CD4-positive, alpha-beta T cell treated with Interleukin-15 for 4 hours (primary cell): Measurements from ENCODE around the gene LCP2.
A peak's percentile ranks its signal among the peaks of the same experiment; 100 is the strongest.
"Not testable (repeated sequence)": the region's sequence is repeated elsewhere in the genome, so short reads cannot be mapped to it uniquely, and the experiment has no call there.

Experiments used
- DNase-seq: peaks from one replicate; pipeline ENCODE4 v3.0.0-alpha.2; 2020; ENCODE audit warnings: low spot score

LCP2 gene

DNA sequence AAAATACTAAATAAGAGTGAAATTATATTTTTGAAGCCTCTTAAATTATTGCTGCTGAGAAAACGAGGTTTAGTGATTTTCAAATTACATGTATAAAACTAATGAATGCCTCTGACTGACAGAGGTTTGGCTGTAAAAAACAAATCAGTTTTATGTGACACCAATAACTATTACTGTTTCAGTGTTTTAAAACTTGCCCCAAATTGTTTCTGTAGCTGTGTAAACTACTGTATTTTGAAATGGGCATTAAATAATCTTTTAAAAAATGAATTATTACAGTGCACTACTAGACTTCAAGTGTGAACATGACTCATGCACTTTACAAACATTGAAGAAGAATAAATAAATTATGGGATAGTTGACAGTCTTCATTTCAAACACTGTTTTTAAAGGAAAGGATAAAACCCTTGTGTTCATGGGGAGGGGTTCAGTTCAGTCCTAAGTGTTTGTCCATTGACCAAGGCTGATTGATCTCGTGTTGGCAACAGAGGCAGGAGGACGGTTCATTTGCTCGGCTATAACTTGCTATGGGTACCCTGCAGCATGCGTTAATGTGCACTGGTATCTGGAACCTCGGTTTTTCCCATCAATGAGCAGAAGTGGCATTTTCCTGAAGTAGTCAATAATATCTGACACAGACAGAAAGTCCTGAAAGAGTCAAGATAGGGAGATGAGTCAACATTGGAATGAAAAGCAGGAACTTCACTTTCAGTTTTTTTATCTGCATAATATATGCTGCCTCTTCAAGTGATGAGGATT lies 49.2 kb downstream of the LCP2 start:
- no peak for DNase-seq

DNA sequence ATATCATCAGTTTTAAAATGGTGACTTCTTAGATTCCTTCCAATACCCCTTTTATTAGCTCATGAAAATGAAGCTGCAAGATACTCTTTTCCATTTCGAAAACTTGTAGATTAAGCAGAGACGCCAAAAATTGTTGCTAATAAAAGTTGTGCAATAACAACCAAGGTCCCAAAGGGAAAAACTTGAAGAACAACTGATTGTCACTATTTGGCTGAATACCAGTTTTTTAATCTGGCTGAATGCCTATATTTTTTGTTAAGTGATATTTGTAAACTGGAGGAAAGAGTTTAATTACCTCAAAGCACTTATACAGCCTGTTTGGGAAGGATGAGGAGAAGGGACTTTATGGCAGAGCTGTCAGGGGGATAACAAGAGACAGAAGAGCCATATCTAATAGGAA lies 50.2 kb downstream of the LCP2 start:
- no peak for DNase-seq

DNA sequence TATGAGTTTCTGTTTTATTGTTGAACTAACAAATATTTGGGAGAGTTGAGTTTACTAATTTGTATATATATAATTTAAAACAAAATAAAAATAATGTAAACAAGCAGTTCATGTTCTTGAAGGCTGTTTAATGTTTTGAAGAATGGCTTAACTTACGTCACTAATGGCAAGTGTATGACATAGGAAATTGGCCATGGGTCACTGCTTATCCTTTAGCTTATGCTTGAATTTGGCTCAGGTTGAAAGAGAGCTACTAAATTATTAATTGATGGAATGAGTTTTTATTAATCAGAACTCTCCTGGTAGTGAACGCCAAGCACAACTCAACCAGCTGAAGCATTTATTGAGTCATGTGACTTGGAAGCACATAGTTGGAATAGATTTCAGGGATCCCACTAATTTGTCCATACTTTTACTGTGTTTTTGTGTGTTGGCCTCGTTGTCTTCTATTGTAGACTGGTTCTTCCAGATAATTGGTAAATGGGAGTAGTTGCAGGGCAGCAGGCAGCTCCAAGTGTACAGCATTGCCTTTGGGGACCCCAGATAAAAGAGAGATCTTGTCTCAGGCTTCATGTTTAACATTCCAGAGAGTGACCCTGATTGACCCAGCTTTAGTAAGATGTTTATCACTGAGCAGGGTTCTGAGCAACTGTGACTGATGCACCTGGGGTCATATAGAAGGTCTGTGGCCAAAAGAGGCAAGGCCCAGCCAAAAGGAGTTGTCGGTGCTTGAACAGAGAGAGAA lies 51.3 kb downstream of the LCP2 start:
- DNase-seq, result no peak

DNA sequence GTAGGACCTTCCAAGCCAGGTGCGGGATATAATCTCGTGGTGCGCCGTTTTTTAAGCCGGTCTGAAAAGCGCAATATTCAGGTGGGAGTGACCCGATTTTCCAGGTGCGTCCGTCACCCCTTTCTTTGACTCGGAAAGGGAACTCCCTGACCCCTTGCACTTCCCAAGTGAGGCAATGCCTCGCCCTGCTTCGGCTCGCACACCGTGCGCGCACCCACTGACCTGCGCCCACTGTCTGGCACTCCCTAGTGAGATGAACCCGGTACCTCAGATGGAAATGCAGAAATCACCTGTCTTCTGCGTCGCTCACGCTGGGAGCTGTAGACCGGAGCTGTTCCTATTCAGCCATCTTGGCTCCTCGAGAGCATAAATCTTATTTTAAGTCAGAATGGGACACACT lies 52.1 kb downstream of the LCP2 start:
- not testable (repeated sequence) for DNase-seq

DNA sequence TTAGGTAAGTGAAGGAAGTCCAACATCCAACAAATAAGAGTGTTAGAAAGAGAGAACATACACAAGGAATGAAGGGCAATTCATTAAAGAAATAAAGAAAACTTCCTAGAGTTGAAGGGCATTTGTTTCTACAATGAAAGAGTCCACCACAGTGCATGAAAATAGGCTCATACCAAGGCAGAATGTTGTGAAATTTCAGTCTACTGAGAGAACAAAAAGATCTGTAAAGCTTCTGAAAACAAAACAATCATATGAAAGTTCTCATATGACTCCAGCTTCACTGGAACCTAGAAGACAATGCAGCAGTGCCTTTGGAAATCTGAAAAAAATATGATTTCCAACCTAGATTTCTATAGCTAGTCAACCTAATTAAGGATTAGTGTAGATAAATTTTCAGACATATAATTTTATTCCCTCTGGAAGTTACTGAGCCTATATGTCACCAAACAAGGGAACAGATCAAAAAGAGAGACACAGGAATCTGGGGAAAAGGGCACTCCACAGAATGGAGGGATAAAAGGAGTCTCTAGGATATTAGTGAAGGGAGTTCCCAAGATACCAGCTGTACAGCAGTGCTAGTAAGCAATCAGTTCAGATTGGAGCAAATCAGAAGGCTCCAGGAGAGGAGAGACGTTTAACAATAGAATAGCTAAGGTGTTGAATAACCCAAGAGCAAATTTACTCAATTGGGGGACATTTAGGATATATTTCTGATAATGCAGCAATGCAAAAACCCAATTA lies 59.0 kb downstream of the LCP2 start:
- DNase-seq, result no peak

DNA sequence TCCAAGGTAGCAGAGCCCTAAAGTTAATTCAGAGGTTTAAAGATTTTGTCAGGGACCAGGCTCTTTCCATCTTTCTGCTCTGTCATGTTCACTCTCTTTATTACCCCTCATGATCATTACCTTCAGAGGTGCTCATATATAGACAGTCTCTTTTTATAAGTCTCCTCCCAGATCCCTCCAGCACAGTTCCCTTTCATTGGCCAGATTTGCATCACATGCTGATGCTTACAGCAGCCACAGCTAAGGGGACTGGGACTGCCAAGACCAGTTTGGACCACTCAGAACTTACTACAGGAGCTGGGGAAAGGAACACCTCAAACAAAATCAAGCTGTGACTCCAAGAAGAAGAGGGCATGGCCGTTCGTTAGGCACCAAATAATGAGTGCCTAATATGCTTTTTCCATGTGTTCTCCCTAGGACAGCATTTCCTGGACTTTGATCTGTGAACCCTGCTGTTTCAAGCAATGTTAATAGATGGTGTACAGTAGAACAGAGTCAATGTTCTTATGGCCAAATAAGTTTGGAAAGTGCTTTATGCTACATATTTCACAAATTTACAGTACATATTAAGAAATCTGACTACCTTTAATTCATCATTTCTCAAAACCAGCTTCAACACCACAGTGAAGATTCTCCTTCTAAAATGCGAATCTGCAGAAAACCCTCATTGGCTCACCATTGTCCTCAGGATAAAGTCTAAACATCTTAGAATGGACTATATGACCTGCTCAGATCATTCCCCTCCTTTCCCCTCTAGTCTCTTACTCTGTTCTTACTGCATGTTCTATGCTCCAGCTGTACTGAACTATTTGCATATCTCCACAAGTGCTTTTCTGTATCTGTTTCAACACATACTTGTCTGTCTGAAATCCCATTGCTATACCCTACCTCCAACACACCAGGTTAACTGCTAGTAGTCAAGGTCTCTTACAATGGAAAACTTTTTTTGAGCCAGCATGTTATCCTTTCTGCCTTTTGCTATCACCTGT lies 61.4 kb downstream of the LCP2 start:
- DNase-seq, result no peak

DNA sequence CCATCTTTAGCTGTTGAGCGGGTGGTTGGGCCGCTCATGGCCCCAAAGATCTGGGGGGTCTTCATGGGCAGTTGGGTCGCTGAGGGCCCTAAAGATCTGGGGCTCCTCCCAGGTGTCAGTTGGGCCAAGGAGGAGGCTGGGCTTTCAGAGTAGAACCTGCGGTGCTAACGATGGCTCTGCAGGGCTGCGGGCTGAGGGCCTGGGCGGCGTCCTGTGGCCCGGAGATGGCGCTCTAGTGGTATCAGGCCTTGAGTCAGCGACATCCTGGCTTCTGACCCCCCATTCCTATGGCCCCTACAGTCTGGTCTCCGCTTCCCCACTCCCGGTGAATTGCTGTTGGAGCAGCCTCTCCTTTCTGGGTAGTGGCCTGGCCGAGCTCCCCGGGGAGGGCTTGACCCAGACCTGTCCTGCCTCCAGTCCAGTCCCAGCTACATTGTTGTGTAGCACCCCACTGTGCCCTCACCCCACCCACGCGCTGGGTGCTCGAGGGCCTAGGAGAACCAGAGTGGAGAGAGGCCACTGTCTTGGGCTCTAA lies 64.2 kb downstream of the LCP2 start:
- no peak for DNase-seq

DNA sequence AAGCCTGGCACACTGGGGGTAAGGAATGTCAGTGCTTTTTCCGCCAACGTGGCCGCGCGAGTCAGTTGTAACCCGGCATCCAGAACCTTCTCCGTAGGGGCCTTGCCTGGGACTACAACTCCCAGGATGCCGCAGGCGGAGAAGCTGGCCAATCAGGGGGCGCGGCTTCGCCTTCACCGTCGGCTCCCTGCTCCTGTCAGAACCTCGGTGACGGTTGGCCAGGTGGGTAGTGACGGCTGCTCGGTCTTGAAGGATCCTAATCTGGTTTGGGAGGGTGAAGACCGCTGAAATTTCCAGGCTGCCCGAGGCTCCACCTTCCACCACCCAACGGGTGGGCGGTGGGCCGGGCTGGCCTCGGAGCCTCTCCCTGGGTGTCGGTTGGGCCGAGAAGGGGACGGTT lies 64.8 kb downstream of the LCP2 start, which contains the start of gene C5orf58:
TSS of gene C5orf58 (plus strand) at position 200 of the 400 bp plus-strand sequence. CDS start 1,992 bp downstream, outside the sequence.
- DNase-seq, result no peak

DNA sequence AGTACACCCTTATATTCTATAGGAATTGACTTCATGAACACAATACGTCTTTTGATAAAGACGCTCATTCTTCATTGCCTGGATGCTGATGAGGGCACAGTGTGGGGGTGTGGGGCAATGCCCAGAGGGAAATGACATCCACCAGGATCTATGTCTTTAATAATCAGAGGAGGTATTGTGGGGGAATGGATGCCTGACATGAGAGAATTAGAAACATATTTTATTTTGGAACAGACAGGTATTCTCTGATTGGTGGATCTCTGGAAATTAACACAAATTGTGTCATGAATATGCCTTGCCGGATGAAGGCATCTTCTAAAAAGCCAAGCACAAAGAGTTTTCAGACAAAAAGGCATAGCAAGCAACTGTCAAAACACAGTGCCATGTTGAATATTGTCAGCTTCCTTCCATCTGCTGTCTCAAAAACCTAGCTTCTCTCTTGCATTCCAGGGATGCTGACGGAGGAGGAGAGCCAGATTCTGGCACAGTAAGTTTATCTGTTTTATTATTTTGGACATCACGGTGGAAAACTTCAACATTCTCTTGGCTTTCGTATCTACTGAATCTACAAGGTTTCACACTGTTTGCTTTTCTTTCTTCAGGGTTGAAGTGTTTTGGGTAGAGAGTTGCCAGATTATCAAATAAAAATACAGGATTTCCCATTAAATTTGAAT lies 68.7 kb downstream of the LCP2 start:
- no peak for DNase-seq

DNA sequence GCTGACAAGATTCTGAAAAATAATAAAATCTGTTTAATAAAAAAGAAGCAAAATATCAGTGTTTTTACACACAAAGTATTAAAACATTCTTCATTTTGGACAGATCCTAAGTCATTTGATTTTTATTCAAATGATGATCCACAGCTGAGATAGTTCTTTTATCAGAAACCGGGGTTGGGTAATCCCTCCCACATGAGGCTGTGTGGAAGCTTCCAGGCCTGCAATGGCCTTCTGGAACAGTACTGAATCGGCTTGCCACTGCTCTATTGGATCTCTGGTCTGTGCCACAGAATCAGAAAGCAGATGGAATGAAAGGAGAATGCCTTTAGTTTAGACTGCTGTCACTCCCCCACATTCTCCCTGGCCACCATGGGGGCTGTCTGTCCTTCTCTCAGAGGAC lies 70.9 kb downstream of the LCP2 start:
- no peak for DNase-seq

DNA sequence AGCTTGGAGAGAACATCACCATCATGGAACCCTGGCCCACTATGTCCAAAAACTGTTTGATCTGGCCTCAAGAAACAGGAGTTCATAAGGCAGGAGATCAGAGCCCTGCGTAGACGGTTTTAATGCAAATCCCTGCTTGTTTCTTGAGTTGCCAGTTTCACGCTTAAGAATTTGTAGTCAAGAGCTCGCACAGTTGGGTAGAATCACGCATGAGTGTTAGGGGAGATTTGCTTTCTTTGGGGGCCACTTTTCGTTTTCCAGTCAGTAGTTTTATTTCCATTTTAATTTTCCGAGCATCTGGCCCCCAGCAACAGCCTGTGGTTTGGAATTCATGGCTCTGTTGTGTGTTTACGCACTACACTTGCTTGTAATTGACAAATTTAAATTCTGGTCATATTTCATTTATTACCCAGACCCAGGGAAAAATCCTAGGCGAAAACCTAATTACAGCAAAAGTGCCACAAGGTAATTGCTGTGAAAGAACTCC lies 71.4 kb downstream of the LCP2 start:
- DNase-seq, result no peak

DNA sequence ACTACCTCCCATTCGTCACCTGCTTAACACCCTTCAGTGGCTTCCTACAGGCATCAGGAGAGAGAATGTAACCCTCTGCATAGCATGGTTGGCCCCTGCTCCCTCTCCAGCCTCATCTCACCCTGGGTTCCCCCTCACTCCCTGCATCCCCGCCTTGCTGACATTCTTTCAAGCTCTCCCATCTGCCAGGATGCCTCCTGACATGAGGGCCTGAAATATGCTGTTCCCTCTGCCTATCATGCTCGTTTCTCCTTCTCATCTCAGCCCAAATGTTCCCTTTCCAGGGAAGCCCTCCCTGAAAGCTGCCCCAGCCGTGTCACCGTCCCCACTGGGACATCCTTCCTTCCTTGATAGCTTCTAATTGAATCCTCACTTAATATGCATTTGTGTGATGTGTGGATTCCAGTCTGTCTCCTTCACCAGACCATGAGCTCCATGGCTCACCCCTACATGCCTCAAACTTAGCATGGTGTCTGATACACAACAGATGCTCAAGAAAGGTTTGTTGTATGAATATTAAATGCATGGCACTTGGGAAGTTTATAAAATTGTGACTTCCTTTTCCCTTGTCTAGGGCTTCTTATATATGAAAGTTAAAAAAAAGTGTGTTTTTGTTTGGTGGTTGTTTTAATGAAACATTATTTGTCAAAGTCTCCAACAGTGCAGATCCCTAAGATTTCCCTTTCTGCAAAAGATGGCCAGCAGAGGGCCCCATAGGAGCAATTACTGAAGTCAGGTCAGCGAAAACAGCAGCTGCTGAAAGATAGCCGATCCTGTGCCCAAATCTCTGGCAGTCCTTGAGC lies 72.0 kb downstream of the LCP2 start:
- peak; percentile 80 for DNase-seq

DNA sequence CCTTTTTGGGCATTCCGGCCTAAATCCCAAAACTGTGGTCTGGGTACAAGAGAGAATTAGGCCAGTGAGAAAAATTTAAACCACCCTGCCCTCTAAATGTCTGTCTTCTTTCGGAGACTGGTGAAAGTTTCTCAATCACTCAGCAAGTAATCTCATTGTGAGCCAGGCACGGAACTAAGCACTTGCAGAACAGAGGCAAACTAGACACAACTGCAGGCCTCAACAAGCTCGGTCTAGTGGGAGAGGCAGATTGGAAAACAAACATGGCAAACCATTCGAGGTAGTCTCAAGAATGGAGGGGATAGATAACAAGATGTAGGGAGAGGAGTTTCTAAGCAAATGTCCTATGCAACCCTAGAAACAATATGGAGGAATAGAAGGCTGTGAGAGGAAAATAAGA lies 73.7 kb downstream of the LCP2 start:
- no peak for DNase-seq

DNA sequence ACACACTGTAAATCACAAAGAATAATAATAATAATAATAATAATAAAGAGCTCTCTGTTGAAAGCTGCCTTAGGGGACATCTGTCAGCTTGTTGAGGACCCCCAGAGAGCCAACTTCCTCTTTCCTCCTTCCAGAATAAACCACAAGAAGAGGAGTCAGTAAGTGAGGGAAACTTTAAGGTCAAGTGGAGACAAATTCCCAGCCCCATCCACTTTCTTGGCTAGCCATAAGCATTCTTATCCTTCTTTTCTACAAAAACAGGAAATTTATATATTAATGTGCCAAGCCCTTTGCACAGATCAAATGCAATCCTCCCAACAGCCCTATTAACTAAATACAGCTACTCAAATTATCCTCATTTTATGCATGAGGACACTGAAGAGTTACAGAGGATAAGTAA lies 74.2 kb downstream of the LCP2 start:
- DNase-seq, result no peak

DNA sequence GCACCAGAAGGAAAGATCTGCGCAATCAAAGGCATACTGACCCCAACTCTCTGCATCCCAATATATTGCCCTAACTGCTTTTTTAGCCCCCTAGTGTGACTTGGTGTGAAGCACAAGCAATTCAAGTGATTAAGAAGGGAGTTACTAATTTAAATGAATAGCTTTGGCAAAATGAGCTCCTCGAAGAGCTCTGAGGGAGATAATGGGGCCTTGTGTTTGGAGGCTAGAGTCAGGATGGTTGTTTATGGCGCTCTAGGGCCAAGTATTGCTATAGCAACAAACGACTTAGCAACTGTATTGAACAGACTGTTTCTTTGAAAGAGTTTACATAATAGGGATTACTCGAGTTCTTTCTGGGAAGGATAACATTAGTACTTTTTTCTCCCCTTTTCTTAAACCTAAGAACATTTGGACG lies 76.2 kb downstream of the LCP2 start:
- DNase-seq, result no peak

DNA sequence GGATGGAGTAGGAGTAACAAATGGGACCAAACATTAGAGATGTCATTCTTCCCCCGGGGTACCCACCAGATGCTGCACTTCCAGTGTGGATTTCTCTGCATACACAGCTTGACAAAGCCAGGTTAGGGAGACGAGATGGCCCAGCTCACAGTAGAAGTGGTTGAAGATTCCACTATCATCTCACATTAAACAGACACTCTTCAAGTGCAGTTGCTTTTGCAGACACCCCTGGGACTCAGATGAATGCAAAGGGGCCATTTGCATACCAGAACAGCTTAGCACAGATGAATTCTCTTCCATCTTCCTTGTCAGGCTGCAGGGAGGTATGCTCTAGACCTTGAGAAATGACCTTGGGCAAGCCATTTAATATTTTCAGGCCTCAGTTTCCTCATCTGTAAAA lies 77.4 kb downstream of the LCP2 start:
- no peak for DNase-seq

DNA sequence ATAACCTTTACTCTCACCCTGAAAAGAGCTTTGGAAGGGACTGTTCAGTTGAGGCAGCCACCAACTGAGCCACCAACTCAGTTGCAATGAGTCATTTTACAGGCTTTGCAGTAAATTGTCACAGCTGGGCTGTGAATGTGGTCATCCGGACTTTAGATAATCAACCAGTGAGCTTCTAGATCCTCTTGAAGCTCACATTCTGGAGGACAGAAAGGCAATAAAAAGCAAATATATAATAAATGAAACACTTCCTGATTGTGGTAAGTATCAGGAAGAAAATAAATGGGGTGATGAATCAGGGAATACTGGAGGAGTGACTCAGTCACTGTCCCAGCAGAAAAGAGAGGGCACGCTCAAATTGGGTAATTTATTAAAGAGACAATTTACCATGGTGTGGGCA lies 78.0 kb downstream of the LCP2 start:
- DNase-seq, result no peak

DNA sequence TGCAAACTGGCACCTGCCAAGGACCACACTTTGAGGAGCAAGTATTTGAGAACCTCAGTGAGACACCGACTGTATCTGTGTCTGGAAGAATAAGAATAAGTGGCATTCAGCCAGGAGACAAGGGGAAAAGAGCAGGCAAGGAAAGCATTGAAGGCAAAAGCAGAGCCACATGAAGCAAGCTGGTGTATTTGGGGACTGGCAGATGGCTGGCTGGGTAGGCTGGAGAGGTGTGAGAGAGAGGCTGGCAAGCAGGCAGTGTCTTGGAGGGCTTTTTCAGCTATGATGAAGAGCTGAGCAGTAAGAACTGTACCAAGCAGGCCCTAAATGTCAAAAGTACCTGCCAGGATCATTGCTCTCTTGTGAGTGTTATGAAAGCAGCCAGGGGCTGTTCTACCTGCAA lies 78.9 kb downstream of the LCP2 start:
- DNase-seq, result no peak

DNA sequence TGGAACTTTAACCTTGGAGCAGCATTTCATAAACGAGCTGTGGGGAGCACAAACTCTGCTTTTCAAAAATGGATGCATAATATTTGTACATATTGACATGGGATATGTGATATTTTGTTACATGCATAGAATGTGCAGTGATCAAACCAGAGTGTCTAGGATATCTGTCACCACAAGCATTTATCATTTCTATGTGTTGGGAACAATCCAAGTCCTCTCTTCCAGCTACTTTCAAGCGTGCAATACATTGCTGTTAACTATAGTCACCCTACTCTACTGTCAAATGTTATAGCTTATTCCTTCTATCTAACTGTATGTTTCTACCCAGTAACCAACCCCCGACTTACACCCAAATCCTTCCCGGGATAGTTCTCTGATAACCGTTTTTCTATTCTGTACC lies 79.7 kb downstream of the LCP2 start:
- no peak for DNase-seq
